Iris pigment epithelial cell (primary cell): ENCODE results near the gene CERK.
A peak's percentile ranks its signal among the peaks of the same experiment; 100 is the strongest.
"Not testable (repeated sequence)": the region's sequence is repeated elsewhere in the genome, so short reads cannot be mapped to it uniquely, and the experiment has no call there.

Experiments
- DNase-seq: peaks from one replicate; pipeline ENCODE4 v3.0.0-alpha.2; 2011; ENCODE audit warnings: low read depth

Gene CERK

DNA sequence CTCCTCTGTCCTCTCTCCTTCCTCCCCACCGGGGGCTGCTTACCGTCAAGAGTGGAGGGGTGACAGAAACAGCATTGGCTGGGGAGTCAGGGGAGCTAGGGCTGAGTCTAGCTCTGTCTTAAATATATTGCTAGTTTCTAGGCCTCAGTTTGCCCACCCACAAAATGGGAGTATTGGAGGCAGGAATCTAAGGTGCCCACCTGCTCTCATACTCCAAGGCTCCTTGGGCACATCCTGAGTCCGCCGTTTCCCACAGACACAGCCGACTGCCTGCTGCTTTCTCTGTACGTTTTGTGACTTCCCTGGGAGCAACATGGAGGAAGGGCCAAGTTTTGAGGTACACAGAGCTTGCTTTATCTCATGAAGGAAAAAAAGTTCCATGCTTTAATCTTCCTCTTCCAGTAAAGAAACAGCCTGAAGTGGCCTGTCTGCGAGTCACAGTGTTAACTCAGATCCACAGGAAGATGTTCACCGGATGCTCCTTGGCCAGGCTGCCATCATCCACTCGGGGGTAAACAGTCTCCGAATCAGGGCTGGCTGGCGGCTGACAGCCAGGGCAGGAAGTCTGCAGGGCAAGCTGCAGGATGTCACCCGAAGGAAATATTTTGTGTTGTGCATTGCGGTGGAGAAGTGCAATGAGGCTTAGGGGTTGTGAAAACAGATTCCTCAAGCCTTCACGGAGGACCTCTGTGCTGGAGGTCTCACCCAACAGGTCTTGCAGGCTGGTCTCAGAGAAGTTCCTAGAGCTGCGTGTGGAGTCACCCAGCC, 11.0 kb upstream of the CERK start:
- DNase-seq = peak; percentile 49

- DNase-seq = no peak
These were observed 10.3 kb upstream of the CERK start for GRCh38 chr22:46748206-46748907.

DNA sequence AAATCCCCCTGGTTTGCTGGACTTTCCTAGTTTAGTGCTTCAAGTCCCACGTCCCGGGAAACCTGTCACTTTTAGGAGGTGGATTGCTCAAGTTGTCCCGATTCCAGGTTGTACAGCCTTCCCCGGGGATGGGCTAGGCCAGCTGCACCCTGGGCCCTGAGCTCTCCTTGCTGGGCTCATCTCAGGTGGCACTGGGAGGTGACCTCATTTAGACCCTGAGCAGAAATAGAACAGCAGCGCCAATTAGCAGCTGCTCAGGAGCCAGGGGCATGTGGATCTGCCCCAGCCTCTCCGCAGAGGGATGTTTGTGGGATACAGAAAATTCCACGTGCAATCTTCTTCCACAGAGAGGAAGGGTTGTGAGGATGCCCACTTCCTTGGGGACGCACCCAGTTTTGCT, 9.6 kb upstream of the CERK start:
- DNase-seq = no peak

DNA sequence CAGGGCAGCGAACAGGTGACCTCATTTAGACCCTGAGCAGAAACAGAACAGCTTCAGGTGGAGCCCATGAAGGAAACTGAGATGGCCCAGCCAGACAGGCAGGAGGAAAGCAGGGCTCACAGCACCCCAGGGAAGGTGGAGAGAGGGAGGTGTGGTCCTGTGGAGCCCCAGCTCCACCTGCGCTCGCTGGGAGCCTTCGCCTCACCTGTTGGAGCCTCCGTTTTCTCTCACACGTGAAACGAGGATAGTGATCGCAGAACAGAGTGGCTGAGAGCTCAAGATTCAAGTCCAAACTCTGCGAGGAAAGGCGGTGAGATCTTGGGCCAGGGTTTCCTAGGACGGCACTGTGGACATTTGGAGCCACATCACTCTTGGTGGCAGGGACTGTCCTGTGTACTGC, 8.6 kb upstream of the CERK start:
- no peak for DNase-seq

- no peak for DNase-seq
These were observed 8.1 kb upstream of the CERK start for GRCh38 chr22:46746192-46746591.

DNA sequence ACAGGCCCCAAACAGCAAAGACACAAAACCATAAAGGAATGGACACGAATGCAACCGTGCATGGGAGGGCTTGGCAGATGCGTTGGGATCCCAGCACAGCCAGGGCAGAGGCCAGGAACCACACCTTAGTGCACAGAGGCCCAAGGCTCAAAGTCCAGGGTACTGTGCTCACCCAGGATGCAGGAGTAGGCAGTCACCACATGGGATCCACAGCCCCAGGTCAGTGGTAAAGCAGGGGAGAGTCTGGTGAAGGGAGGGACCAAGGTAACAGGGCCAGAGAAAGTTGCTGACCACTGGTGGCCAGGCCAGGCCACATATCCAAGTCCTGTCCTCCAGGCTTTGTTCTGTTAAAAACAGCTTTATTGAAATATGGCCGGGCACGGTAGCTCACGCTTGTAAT, 6.5 kb upstream of the CERK start:
- DNase-seq = no peak

DNA sequence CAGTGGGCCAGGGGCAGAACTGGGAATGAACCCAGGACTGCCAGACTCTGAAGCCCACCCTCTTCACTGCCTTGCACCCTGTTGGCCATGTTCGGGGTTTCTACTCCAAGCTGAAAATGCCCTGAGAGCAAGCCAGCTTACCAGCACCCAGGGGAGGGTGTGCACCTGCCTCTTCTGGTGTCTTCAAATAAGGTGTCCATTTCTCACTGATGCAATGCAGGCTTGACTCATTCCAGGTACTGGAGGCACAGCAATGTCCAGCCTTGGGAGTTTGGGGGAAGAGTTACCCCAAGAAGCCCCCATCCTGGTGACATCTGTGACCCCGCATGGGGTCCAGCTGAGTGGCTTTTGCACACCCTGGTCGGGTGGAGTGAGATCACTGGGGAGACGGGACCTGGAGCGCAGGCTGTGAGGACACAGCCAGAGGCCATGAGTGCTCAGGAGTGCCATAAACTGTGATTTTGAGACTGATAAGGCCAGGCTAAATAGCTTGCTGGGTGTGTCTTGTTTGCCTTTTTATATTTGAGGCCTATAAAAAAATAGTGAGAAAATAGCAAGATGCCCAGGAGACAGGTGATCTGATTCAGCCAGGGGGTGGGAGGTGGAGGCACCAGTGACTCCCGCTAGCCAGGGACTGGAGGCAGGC, 4.6 kb upstream of the CERK start:
- no peak for DNase-seq

DNA sequence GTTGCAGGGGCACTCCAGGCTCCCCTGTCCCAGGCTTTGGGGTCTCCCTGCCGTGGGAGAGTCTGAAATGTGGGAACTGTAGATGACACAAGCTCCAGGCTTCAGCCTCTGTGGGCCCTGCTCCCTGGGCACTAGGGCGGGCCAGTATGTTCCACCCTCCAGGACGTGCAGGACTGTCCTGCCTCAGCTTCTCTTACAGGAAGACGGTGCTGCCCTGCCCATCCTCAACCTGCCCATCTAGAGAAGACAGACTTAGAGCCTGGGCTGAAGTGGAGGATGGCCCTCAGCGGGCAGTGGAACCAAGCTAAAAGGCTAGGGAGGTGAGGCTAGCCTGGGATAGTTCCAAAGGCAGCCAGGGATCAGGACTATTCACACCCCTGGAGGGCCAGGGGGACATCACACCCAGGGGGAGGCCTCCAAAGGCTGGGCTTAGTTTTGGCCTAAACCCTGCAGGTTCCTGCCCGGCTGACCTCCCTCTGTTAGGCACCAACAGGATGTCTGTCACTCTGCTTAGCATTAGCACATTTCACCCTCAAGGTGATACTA, 4.0 kb upstream of the CERK start:
- DNase-seq = no peak

DNA sequence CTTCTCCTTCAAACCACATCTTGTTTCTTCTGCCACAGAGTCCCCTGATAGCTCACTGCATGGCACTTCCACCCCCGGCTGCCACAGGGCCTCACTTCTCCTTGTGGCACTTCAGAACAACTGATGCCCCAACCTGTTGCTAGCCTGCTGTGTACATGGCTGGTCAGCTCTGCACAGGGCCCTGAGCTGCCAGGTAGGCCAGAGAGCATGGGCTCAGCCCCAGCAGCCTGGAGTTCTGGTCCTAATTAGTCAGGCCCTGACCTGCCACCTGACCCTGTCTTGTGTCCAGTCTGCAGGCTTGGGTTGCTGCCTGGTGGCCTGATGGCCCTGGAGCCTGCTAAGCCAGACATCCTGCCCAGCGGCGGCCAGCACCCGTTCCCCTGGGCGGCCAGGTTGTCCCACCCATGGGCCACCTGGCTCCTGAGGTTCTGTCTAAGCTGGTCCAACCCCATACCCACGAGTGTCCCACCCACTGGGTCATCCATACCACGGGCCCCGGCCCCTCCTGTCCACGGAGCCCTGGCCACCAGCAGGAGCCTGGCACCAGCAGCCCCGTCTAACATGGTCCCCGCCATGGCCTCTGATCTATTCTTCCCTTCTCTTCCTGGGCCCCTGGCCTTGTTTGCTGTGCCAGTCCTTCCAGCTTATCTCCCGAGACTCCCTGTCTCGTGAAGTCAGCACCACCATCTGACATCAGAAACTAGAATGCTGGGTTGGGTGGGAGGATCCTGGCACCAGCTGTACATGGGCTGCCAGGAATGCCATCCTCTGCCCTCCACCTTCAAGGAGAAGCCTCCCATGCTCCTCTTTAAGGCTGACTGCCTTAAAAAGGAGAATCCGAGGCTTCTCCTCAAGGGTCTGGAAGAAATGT, 3.1 kb upstream of the CERK start:
- no peak for DNase-seq

GRCh38 chr22:46739094-46739870, 1.2 kb upstream of the CERK start:
- peak; percentile 44 for DNase-seq

- peak; percentile 50 for DNase-seq
These were observed 618 bp upstream of the CERK start for GRCh38 chr22:46738647-46739093.

DNA sequence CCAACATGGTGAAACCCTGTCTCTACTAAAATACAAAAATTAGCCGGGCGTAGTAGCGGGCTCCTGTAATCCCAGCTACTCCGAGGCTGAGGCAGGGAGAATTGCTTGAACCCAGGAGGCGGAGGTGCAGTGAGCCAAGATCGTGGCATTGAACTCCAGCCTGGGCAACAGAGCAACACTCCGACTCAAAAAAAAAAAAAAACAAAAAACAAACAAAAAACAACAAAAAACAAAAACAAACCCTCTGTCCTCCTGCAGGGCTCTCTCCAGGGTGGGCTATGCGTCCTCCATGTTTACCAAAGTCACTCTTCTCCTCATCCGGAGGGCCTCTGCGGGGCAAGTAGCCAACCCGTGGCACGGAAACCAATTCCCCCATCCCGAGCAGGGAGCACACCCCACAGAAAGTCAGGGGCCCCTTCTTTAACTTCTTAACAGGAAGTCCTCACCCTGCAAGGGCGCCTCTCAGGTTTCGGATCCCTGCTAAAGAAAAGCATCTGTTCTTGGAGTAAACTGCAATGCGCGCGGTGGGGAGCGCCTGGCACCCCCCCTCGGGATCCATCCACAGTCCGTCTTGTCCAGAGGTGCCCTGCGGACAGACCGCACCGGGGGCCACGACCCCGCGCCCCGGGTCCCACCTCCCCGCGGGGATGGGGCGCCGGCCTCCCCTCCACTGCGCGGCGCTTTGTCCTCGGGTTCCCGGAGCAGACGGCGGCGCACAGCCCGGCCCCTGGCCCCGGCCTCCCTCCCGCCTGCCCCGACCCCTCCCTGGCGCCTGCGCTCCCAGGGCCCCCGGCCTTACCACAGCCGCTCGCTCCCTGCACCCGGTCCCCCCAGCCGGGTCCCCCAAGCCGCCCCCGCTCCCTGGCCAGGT, 712 bp downstream of the CERK start:
- peak; percentile 54 for DNase-seq

DNA sequence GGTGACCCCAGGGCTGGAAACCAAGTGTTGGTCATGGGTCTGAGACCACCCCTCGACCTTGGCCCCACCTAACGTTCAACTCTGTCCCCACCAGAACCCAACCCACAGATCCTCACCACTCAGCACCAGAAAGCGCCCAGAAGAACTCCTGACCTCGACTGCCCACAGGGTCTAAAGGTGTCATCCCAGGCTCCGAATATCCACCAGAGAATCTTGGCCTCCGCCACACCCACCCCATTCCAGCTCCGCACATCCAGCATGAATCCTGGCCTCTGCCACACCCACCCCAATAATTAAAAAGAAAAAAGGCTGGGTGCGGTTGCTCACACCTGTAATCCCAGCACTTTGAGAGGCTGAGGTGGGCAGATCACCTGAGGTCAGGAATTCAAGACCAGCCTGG, 1.3 kb downstream of the CERK start:
- DNase-seq = no peak

DNA sequence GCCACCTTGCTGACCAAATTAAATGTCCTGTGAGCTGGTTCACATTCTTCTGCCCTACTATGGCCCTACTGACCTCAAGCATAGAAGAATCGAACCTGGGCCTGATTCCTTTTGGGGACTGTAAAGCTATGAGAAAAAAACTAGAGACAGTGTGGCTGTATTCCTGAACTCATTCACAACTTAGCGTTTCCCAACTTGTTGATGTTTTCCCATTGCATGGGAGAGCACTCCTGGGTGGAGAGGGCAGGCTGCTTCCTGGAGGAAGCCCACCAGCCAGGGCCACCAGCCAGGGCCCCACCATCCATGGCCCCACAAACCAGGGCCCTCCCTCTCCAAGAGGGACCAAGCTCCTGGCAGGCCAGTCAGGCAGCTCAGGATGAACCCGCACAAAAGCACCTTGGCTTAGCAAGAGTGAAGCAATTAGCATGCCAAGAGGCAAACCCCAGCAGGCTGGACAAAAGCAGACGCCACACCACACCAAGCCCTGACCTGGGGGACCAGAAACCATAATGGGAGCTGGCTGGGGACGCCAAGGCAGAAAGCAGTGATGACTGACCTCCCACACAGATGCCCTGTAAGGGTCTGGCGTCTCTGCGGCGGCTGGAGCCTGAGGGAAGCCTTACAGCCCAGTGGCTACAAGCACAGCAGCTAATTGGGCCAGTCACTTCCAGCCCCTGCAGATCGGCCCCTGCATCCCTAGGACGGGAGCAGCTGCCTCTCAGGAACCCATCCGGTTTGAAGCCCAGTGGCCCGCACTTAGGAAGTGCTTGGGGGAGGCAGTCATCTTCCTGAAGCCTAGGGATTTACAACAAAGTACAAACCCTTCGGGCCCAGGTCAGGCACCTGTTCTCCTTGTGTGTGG, 2.1 kb downstream of the CERK start:
- peak; percentile 36 for DNase-seq

DNA sequence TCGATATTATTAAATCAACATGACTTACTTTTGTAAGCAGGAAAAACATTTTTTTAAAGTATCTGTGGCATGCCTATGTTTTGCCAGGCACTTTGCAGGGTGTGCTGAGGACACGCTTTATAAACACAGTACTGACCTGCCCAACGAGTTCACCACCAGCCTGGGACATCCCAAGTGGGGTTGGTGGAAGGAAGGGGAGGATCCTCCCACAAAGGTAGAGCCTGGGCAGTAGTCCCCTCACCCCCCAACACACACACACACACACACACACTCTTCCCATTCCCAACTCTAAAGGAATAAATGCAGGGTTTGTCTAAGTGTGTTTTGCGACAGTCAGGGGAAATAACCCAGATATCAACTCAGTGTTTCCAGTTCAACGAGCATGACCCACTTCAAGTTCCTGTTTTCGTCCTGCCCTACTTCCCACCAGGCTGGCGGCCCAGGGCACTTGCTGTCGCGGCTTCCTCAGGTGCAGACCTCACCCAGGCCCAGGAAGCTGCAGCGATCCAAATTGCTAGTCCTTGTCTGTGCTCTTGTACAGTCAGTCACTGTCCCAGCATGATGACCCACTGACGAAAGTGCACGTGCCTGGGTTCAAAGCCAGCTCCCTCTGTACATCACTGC, 3.1 kb downstream of the CERK start:
- DNase-seq = peak; percentile 24

- not testable (repeated sequence) for DNase-seq
These were observed 3.8 kb downstream of the CERK start for GRCh38 chr22:46734213-46734722.

- DNase-seq = no peak
These were observed 5.5 kb downstream of the CERK start for GRCh38 chr22:46732513-46732912.

- no peak for DNase-seq
These were observed 6.0 kb downstream of the CERK start for GRCh38 chr22:46732041-46732379.
